HG03521 (cell line): ENCODE results near the gene EIF4A3.
"Not testable (repeated sequence)": the region's sequence is repeated elsewhere in the genome, so short reads cannot be mapped to it uniquely, and the experiment has no call there.

Experiments used
- ATAC-seq: cut with Tn5 transposase; IDR thresholded peaks from one replicate; pipeline ENCODE4 v1.9.1; 2021; ENCODE audit warnings: mild to moderate bottlenecking, moderate library complexity; ENCODE audit not compliant: unreplicated experiment

Gene EIF4A3

DNA sequence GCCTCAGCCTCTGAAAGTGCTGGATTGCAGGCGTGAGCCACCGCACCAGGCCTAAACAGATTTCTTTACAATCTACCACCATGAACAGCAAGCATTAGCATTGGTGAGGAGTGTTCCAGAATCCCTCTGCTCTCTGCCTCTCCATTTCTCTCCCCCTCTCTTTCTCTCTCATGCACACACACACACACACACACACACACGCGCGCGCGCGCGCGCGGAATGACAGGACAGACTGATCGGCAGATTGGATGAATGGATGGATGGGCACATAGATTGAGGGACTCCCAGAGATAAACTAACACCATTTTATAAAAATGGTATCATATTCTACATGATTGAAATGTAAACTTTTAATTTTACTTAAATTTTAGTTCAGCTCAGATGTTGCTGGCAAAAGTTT lies 26.2 kb upstream of the EIF4A3 start:
- no peak for ATAC-seq

DNA sequence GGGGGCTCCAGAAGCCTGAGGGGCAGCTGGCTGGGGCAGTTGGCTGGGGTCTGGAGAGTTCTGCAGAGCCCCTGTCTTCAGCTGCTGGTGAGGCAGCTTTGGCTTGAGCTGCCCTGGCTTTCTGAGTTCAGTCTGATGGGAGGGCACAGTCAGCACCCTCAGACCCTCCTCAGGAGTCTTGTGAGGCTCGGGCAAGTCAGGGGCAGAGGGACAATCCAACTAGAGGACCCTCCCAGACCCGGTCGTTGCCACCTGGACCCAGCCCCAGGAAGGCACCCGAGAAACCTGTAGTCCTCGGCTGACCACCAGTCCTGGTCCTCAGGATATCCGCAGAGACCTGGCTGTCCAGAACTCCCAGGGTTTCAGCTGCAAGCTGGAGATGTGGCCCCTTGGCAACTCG lies 24.8 kb upstream of the EIF4A3 start:
- ATAC-seq, result no peak

DNA sequence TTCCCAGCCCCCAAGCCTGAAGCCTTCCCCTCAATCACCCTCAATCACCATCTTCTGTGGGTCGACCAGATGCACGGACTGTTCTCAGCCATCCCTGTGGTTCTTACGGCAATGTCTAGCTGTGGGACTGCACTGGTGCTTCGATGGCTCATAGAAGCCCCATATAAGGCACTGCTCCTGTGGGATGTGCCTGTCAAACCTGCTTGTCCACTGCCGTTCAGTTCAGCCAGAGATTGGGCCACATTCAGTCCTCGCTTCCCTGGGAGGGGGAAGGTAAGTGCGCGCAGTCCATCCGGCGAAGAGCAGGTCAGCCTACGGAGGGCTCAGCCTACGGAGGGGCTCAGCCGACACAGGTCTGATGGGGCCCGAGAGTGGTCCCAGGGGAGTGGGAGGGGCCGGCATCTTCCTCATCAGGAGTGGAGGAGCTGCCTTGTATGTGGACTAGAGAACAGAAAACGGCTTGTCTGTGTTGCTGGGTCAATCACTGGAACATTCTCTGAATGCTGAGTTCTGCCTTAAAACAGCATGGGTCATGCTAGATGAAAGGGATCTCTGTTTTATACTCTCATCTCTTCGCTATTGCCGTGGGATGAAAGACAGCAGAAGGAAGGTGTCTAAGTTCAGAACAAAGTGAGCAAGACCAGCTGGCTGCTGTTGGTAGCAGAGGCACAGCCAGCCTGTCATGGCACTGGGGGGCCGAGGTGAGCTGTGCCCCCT lies 23.0 kb upstream of the EIF4A3 start, which contains the start of gene CARD14:
Gene CARD14 (plus strand): TSS at position 247 of the 717 bp plus-strand sequence. CDS start 11,409 bp downstream, outside the sequence.
- ATAC-seq, result no peak

DNA sequence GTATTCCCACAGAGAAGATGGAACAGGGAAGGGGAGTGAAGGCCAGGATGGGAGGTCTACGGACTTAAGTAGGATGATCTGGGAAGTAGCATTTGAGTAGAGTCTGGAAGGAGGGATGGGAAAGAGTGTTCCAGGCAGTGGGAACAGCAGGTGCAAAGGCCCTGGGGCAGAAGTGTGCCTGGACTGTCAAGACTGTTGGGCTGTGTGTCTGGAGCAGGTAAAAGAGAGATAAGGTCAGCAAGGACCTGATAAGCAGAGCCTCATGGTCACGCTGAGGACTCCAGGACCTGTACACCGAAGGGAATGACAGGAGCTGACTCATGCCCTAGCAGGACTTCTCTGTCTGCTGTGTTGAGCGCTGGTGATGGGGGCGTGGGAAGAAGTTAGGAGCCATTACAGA lies 22.2 kb upstream of the EIF4A3 start:
- ATAC-seq, result no peak

DNA sequence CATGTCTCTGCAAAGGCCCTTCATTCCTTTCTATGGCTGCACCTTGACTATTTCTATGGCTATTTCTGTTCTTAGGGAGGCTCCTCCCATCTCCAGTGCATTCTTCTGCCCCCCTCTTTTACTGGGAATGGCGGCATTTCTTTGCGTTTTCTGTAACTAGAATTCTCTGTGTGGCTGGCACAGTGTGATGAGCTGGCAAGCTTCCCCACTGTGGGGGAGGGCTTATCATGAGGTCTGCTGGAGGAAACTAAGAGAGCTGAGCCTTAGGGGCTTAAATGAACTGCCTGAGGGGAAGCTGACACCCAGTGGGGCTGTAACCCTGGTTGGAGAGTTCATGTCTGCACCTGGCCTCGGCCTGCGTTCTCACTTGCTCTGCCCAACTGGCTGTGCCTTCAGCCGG lies 21.4 kb upstream of the EIF4A3 start:
- no peak for ATAC-seq

DNA sequence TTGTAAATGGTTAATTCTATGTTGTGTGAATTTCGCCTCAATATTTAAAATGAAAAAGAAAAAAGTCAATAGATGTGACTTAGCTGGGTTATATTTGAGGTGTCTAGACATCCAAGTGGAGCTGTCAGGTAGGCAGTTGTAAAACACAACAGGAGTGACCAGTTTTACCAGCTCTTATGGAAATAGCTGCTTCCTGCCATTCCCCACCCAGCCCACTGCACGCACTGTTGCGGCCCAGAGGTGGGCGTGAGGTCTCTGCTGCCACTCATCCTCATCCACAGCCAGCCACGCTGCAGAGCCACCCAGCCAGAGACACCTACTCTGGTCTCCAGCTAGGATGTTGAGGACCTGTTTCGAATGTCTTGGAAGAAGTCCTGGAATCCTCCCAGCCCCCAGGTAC lies 19.5 kb upstream of the EIF4A3 start:
- ATAC-seq, result no peak

DNA sequence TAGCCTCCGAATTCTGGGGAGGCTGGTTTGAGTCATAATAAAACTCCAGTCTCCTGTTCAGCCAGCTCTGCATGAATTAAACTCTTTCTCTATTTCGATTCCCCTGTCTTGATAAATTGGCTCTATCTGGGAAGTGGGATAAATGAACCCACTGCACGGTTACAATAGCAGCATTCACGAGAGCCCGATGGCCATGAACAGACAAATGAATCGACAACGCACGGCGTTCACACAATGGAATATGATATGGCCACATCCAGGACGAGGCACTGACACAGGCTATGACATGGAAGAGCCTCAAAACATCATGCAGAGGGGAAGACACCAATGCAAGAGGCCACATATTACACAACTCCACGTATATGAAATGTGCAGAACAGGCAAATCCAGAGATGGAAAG lies 17.3 kb upstream of the EIF4A3 start:
- no peak for ATAC-seq

DNA sequence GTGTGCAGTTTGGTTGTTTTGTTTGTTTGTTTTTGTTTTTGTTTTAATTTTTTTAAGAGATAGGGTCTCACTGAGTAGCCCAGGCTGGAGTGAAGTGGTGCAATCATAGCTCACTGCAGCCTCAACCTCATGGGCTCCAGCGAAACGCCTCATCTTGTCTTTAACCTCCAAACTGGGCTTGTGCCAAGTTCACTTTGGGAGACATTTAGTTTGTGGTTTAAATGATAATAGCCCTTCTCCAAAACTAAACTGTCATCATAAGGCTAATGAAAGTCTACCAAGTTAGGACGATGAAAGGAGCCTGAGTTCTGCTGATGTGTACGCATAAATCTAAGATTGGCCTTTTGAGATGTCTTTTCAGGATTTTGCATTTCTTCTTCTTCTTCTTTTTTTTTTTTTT lies 16.4 kb upstream of the EIF4A3 start:
- no peak for ATAC-seq

DNA sequence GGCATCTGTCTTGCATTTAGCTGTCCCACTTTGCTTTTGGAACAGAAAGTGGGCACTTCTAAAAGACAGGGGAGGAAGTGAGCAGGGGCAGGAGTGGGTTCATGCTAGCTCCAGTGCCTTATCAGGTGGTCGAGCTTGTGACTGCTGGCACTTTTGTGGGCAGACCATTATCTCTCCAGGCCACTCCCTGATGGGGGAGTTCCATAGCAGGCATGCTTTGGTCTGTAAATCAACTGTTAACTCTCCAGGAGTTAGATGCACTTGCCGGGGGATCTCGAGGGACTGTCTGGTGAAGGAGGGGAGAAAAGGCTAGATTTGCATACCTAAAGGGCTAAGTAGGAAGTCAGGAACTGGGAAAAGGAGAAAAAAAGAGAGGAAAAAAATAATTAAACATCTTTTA lies 13.6 kb upstream of the EIF4A3 start:
- ATAC-seq, result no peak

DNA sequence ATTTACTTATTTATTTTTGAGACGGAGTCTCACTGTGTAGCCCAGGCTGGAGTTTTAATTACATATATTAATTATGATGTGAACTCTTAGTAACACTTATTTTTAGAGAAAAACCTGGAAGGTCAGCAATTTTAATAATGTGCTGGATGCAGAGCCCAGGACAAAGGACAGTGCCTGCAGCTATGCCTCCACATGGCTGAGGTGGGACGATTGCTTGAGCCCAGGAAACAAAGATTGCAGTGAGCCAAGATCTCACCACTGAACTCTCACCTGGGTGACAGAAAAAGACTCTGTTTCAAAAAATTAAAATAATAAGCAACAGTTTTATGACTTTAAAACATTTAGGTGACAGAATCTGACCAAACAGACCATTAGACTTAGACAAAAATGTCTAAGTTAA lies 11.9 kb upstream of the EIF4A3 start:
- ATAC-seq, result no peak

DNA sequence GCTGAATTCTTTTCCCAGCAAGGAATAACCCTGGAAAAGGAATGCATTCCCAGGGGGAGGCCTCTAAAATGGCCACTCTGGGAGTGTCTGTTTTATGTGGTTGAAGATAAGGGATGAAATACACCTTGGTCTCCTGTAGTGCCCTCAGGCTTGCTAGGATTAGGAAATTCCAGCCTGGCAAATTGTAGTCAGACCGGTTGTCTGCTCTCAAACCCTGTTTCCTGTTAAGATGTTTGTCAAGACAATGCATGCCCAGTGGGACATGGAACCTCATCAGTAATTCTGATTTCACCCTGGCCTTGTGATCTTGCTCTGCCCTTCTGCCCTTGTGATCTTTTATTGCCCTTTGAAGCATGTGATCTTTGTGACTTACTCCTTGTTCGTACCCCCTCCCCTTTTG lies 8.7 kb upstream of the EIF4A3 start:
- ATAC-seq, result not testable (repeated sequence)

DNA sequence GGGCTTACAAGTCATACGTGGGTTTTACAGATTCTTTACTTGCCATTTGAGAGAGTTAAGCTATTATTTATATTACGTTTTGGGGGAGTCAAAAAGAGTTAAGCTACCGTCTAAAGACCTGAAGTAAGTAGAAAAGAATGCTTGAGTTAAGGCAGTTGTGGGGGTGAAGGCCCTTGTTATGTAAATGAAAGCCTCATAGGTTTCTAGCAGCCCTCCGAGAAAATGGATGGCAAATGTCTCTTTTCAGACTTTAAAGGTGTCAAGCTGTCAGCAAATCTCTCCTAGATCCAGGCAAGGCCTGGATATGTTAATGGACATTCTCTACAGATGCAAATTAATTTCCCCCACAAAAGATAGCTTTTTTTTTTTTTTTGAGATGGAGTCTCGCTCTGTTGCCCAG lies 7.2 kb upstream of the EIF4A3 start:
- no peak for ATAC-seq

DNA sequence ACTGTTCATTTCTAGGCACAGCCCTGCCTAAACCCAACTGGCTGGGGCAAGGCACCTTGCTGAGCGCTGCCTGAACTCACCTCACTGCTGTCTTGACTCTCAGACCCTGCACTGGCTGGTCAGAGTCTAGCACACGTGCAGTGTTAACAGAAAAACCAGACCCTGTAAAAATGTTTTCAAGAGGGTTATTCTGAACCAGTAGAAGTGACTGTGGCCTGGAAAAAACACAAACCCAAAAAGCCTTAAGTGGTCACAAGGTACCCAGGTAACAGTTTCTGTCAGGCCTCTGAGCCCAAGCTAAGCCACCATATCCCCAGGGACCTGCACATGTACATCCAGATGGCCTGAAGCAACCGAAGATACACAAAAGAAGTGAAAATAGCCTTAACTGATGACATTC lies 6.1 kb upstream of the EIF4A3 start:
- ATAC-seq, result no peak

DNA sequence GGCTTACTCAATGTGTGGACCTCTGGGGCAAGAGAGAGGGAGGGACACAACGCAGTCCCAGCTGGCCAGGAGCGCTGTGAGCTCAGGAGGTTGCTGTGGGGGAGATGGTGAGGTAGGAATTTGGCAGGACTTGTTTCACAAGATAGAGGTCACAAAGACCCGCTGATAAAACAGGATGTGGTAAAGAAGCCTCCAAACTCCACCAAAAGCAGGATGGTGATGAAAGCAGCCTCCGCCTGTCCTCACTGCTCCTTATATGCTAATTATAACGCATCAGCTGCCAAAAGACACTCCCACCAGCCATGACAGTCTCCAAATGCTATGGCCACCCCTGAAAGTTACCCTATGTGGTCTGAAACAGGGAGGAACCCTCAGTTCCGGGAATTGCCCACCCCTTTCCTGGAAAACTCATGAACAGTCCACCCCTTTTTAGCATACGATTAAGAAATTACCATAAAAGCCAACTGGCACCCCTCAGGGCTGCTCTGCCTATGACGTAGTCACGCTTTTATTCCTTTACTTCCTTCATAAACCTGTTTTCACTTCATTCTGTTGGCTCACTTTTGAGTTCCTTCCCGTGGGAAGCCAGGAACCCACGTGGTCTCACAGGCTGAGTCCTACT lies 5.3 kb upstream of the EIF4A3 start:
- ATAC-seq, result no peak

DNA sequence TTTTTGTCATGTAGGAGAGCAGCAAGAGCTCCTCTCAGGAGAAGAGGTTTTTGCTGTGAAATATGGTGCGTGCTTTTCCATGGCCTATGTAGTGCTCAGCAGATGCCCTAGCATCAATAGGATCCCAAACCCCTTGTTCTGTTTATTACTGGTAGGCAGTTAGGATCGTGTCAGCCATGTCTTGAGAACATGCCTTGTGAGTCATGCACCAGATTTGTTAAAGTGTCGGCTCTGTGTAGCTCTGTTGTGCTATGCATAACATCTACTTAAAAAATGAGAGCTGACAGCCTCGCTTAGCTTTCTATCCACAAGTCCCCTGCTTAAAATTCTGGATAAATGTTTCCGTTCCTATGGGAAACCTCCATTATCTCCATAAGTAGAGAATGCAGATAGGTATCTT lies 4.4 kb upstream of the EIF4A3 start:
- ATAC-seq, result no peak

DNA sequence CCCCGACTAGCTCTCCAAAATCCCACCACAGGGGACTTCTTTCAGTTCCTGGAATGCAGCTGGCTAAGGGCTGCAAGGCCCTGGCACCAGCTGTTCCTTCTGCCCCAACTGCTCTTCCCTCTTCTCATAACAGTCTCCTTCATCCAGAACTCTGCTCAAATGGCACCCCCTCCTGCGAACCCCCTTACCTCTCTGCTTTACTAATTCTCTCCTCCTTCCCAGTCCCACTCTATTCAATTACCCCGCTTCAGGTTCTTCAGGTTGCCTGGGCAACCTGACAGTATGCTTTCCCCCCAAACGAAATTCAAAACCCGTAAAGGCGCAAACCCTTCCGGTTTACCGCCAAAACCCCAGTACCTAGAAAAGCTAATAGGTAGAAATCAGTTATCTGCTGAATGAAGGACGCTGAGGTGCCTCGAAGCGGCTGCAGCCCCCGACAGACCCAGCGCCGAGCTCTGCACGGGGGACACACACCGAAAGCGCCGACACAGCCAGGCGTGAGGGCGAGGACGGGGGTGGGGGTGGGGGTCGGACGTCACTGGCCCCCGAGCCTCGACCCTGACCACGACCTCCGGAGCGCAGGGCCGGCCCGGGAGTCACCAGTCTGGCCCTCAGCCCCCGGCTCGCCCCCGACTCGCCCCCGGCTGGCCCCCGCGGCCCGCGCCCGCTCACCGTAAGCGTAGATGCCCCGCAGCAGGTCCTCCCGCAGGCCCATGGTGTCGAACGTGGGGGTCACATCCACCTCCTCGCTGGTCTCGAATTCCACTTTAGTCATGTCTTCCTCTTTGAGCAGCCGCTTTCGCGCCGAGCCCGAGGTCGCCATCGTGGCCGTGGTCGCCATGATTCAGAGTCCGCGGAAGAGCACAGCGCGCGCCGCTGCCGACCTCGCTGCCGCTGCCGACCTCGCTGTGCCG lies 550 bp downstream of the EIF4A3 start:
- peak; percentile 27 for ATAC-seq

DNA sequence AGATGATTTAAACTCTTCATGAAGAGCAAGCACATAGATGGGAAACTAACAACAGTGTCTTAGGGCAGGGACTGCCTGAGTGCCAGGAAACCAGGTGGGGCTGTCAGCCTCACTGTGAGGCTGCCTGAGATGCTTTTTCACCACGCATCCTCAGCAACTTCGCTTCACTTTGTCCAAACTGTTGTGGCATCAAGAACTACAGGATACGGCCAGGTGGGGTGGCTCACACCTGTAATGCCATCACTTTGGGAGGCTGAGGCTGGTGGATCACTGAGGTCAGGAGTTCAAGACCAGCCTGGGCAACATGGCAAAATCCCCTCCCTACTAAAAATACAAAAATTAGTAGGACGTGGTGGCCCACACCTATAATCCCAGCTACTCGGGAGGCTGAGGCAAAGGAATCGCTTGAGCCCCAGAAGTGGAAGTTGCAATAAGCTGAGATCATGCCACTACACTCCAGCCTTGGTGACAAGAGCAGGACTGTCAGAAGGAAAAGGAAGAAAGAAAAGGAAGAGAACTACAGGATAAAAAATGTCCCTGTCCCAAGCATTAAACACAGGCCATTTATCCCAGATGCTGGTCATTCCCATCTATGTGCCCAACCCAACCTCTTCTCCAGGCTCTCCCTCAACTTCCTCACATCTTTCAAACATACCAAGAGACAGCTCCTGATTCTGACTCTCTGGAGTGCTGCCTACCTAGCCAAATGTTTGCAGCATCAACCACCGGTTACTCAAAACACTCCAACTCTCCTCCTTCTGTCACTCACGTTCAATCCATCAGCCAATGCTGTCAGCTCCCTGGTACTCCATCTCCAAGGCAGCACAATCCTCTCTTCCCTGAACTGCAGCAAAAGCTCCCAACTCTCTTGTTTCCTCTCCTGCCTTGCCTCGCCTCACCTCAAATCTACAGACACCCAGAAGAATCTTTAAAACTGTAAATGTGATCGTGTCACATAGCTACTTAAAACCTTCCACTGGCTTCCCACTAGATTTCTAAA lies 1.6 kb downstream of the EIF4A3 start:
- no peak for ATAC-seq

DNA sequence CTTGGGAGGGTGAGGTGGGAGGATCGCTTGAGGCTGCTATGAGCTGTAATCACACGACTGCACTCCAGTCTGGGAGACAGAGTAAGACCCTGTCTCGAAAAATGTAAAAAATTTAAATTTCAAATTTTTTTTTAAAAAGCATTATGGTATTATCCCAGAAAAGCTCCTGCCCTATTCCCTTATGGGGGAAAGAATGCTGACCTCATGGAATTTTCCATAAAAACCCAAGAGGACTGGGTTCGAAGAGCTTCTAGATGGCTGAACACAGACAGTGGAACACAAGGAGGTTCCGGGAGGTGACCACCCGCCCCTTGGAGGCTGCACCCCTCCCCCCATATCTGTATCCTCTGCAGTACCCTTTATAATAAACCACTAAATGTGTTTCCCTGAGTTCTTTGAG lies 4.0 kb downstream of the EIF4A3 start:
- no peak for ATAC-seq

DNA sequence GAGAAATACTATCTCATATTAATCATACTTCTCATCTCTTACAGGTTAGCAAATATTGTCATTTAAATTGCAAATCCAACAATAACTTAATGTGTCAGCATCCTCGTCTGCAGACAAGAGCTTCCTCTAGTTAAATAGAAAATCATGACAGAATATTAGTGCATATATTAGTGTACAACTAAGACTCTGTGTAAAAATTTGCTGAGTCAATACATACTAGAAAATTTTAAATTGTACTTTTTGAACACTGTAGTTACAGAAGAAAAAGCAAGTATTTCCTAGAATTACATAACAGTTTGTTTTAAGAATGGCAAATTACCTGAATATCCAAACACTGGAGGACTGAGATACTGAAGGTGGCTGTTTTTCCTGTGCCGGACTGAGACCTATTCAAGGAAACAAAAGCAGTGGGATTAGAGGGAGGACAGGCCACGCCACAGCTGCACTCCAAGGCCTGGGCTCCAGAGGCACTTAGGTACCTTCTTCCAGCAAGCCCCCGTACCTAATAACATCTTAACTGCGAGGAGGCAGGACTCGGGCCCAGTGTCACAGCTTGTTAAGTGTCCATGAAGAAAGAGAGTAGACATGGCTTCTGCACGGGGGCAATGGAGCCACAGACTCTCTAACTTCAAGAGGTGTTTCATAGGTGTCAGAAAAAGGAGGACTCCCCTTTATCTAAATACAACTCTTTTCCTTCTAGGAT lies 5.3 kb downstream of the EIF4A3 start:
- no peak for ATAC-seq

DNA sequence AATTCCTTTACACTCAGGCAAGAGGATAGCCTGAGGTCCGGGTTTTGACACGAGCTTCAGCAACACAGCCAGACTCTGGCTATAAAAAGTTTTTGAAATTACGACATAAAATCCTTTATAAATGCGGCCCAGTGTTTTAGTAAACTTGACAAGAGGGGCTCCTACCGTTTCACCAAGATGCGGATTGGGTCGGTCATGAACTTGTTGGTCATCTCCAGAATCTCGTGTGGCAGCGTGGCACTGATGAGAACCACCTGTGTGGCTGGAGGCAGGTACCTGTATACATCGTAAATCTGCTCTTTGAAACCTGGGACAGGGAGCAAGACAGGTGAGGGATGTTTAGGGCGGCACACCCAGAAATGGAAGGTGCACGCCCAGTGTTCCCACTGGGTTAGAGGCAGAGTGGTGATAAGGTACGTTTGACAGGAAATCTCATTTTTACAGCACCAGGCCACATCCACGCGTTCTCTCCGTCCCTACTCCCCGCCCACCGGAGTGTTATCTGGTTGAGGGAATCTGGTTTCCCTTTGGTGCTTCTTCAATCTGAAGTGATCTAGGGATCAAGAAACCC lies 8.0 kb downstream of the EIF4A3 start:
- no peak for ATAC-seq
